Erythroblast (primary cell): ENCODE measurements around the gene CAPN7.

Source experiments
- GATA1 ChIP-seq: IDR thresholded peaks from 2 replicates; pipeline ENCODE4 v1.6.1; 2011; ENCODE audit warnings: low read depth, mild to moderate bottlenecking, control low read depth, low read length, moderate library complexity
- POLR2A ChIP-seq: IDR thresholded peaks from 2 replicates; pipeline ENCODE4 v1.6.1; 2011; ENCODE audit warnings: mild to moderate bottlenecking, low read length

- TF ChIP-seq POLR2A = no peak
- TF ChIP-seq GATA1 = no peak
Observed at GRCh38 chr3:15289661-15290060, 83.6 kb downstream of the CAPN7 start.
